Measurements from ENCODE around the gene ATP6V1D. TPM values are rescaled to one million over a fixed set of nuclear protein-coding genes. Genes with fewer than 3 reads are reported as not detected.

The ATP6V1D gene
- total RNA-seq = 179 TPM

DNA sequence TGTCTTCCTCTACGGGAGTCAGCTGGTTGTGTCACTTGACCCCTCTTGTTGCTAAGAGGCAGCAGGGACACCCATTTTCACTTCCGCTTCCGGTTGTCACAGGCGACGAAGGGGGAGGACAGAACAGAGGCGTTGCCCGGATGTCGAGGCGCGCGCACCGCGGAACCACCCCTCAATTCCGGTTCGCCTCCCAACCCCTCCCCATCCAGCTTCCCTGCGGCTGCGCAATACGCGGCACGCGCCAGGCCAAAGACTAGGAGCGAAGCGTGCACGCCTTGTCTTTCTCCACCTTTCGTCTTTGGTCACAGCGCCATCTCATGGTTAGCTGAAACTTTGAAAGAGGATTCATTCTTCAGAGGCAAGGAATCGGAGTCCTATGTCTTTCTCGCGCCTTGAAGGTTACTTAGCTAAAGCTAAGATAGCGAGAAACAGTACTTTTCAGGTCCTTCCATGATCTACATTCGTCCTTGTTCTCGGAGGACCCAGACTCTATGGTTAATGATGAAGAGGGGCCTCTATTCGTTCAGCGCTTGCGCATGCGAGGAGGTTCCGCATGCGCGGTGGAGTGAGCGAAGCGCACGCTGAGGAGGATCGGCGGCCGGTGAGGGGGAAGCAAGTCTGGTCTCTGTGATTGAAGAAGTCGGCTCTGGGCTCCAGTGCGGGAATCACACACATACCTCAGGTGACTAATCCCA, at the start of gene ATP6V1D, which contains the start of gene EIF2S1:
Gene ATP6V1D, minus strand, starts transcription at position 30 of the 695 bp plus-strand sequence. CDS start 106 bp downstream, outside the sequence.
Gene EIF2S1, plus strand, starts transcription at position 554 of the 695 bp plus-strand sequence. CDS start 4,440 bp downstream, outside the sequence.

Small RNA genes within 50 kb of the gene (small RNA-seq; reads per million reads assigned to genes)
- gene RF00019 = not detected

Other genes with a start within 250 kb of the ATP6V1D start
- 2.1 TPM for gene GARIN2, start 170.4 kb downstream of the ATP6V1D start, total RNA-seq
- gene PALS1, start 118.4 kb downstream of the ATP6V1D start, total RNA-seq = 36.0 TPM
- 100 TPM for gene EIF2S1, start 524 bp upstream of the ATP6V1D start, total RNA-seq
- gene PLEK2, start 52.4 kb upstream of the ATP6V1D start, total RNA-seq = 0.69 TPM
- 35.1 TPM for gene TMEM229B, start 128.9 kb upstream of the ATP6V1D start, total RNA-seq
- gene PLEKHH1, start 173.5 kb upstream of the ATP6V1D start, total RNA-seq = 11.3 TPM
- gene PIGH, start 240.5 kb upstream of the ATP6V1D start, total RNA-seq = 36.4 TPM

All from diencephalon (tissue), 1 donor.